HepG2 (cell line): ENCODE measurements around the gene MSANTD2. TPM values are rescaled to one million over a fixed set of nuclear protein-coding genes. Genes with fewer than 3 reads are reported as not detected.

ENCODE experiments used
- ATF5 ChIP-seq: sonication (generic); formaldehyde crosslinking; IDR thresholded peaks from 2 replicates; pipeline ENCODE4 v1.4.0; 2020; ENCODE audit warnings: mild to moderate bottlenecking, low read depth, missing genetic modification reagents
- CENPX ChIP-seq: sonication (generic); formaldehyde crosslinking; IDR thresholded peaks from 2 replicates; pipeline ENCODE4 v1.9.0; 2021; ENCODE audit warnings: mild to moderate bottlenecking, missing genetic modification reagents, moderate library complexity
- CHD4 ChIP-seq: fragments of 200-600 bp; sonication (generic); IDR thresholded peaks from 2 replicates; pipeline ENCODE4 v1.7.0; 2017; ENCODE audit warnings: mild to moderate bottlenecking, low read length, borderline replicate concordance
- ETS1 ChIP-seq: sonication (generic); formaldehyde crosslinking; IDR thresholded peaks from 2 replicates; pipeline ENCODE4 v1.4.0; 2020; ENCODE audit warnings: missing genetic modification reagents
- GZF1 ChIP-seq: sonication (generic); formaldehyde crosslinking; IDR thresholded peaks from 2 replicates; pipeline ENCODE4 v1.5.1; 2020; ENCODE audit warnings: mild to moderate bottlenecking, missing genetic modification reagents
- MAX ChIP-seq: IDR thresholded peaks from 2 replicates; pipeline ENCODE4 v1.6.1; 2012; ENCODE audit warnings: inconsistent platforms
- MTF2 ChIP-seq: sonication (generic); formaldehyde crosslinking; IDR thresholded peaks from 2 replicates; pipeline ENCODE4 v1.5.0; 2020; ENCODE audit warnings: missing genetic modification reagents, borderline replicate concordance
- NR2C2 ChIP-seq: sonication (generic); formaldehyde crosslinking; IDR thresholded peaks from 2 replicates; pipeline ENCODE4 v1.4.0; 2020; ENCODE audit warnings: missing genetic modification reagents, mild to moderate bottlenecking, moderate library complexity, borderline replicate concordance
- PATZ1 ChIP-seq: sonication (generic); formaldehyde crosslinking; IDR thresholded peaks from 2 replicates; pipeline ENCODE4 v1.4.0; 2020; ENCODE audit warnings: missing genetic modification reagents
- SKIL ChIP-seq: sonication (generic); formaldehyde crosslinking; IDR thresholded peaks from 2 replicates; pipeline ENCODE4 v1.8.0; 2022; ENCODE audit warnings: missing genetic modification reagents, mild to moderate bottlenecking, moderate library complexity, borderline replicate concordance
- SMARCE1 ChIP-seq: fragments of 450-650 bp; IDR thresholded peaks from 2 replicates; pipeline ENCODE4 v1.6.1; 2017; ENCODE audit warnings: borderline replicate concordance
- THRA ChIP-seq: sonication (generic); formaldehyde crosslinking; IDR thresholded peaks from 2 replicates; pipeline ENCODE4 v1.4.0; 2020; ENCODE audit warnings: missing genetic modification reagents, borderline replicate concordance
- ZBTB37 ChIP-seq: sonication (generic); formaldehyde crosslinking; IDR thresholded peaks from 2 replicates; pipeline ENCODE4 v1.4.0; 2020; ENCODE audit warnings: mild to moderate bottlenecking, missing genetic modification reagents
- ZNF501 ChIP-seq: sonication (generic); formaldehyde crosslinking; IDR thresholded peaks from 2 replicates; pipeline ENCODE4 v1.5.1; 2020; ENCODE audit warnings: mild to moderate bottlenecking, moderate library complexity, missing genetic modification reagents
- ZNF513 ChIP-seq: sonication (generic); formaldehyde crosslinking; conservative IDR thresholded peaks from 2 replicates; pipeline ENCODE4 v1.5.0; 2020; ENCODE audit warnings: missing genetic modification reagents
- ZNF549 ChIP-seq: sonication (generic); formaldehyde crosslinking; IDR thresholded peaks from 2 replicates; pipeline ENCODE4 v1.5.0; 2020; ENCODE audit warnings: missing genetic modification reagents
- ZNF746 ChIP-seq: sonication (generic); formaldehyde crosslinking; IDR thresholded peaks from 2 replicates; pipeline ENCODE4 v1.8.0; 2022; ENCODE audit warnings: mild to moderate bottlenecking, missing genetic modification reagents
- polyA plus RNA-seq, 8 experiments: library from polyadenylated mRNA; depleted of rRNA in 3 of 8; stranded (reverse) in 7 of 8; unstranded in 1 of 8; fragments of >200 nt; fragmentation: Illumina TruSeq in 4 of 8; extraction: Trizol in 4 of 8; gene quantifications; 2 replicates each; pipeline versions ENCODE4 v1.2.1 to v1.2.3, GENCODE V29; 2011 to 2016; ENCODE audit warnings: low read depth in 4 of 8, missing spikeins in 1 of 8, mixed read lengths in 1 of 8; ENCODE audit not compliant: insufficient read depth in 1 of 8
- total RNA-seq, 5 experiments: library from RNA; depleted of rRNA; stranded (reverse); fragments of >200 nt; fragmentation: Illumina TruSeq; extraction: Trizol; gene quantifications; 2 replicates each; pipeline ENCODE4 v1.2.3, GENCODE V29; 2016; ENCODE audit warnings: low read depth in 1 of 5

MSANTD2 gene
- total and polyA plus RNA-seq, 2 of the 13 experiments (the other 11 are each of a cell fraction or from before 2014, with no cell fraction given): 8.7 to 10.1 TPM

- TF ChIP-seq SKIL (CRISPR knock-in tag) (no peak), ZBTB37 (no peak), ZNF549 (no peak), SMARCE1 (no peak), ZNF513 (no peak), MAX (0 out of 2 replicates have a peak, but pooled peaks have one; percentile 7), ETS1 (CRISPR knock-in tag) (no peak), CHD4 (no peak), ATF5 (CRISPR knock-in tag) (no peak), GZF1 (CRISPR knock-in tag) (no peak), PATZ1 (CRISPR knock-in tag) (0 out of 2 replicates have a peak, but pooled peaks have one; percentile 17), ZNF746 (CRISPR knock-in tag) (no peak), CENPX (CRISPR knock-in tag) (no peak), THRA (CRISPR knock-in tag) (no peak), NR2C2 (CRISPR knock-in tag) (no peak), ZNF501 (CRISPR knock-in tag) (no peak), MTF2 (CRISPR knock-in tag) (no peak)
Measured at GRCh38 chr11:124839128-124839971, 39.1 kb upstream of the MSANTD2 start (continued).
